OCI-LY7 (cell line): ENCODE results near the gene SLC35A3.

Source experiments
- EZH2phosphoT487 ChIP-seq: fragments of 200-600 bp; sonication (generic); IDR thresholded peaks from 2 replicates; pipeline ENCODE4 v1.6.1; 2018; ENCODE audit warnings: low read depth, borderline replicate concordance, mild to moderate bottlenecking, mixed run types, antibody characterized with exemption, low read length, moderate library complexity, mixed read lengths
- TF ChIP-seq, protein P1 (sequence below): fragments of 200-600 bp; sonication (generic); conservative IDR thresholded peaks from 2 replicates; pipeline ENCODE4 v1.5.1; 2014; ENCODE audit warnings: mild to moderate bottlenecking, antibody characterized with exemption, low read length, moderate library complexity, mixed read lengths

DNA sequence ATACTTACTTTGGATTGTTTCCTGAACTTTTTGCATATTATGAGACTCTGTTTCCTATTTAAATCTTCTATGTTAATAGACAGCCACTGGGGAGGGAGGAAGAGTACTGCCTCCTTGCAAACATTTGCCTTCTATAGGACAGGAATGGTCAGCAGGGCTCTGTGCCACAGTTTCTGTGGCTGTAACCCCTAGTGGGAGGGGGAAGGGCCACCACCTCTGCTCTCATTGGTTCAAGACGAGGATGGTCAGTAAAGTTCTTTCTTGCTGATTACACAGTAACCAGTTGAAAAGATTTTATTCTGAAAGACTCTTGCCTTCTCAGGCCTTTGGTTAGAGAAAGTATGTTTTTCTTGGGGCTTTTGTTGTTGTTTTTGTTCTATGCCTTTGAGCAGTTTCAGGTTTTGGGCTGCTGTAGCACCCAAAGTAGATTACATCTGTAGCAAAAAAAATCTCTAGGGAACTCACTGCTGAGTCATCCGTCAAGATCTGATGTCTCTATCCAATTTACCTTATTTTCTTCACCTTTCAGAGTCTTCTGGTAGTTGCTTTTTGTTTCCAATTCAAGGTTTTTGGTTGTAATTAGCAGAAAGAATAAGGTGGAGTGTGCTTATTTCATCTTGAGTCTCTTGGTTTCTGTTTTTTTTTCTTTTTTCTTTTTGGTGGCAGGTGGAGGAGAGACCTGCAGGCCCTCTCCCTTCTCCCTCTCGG is 23.1 kb downstream of the SLC35A3 start:
- TF ChIP-seq, protein P1, sequence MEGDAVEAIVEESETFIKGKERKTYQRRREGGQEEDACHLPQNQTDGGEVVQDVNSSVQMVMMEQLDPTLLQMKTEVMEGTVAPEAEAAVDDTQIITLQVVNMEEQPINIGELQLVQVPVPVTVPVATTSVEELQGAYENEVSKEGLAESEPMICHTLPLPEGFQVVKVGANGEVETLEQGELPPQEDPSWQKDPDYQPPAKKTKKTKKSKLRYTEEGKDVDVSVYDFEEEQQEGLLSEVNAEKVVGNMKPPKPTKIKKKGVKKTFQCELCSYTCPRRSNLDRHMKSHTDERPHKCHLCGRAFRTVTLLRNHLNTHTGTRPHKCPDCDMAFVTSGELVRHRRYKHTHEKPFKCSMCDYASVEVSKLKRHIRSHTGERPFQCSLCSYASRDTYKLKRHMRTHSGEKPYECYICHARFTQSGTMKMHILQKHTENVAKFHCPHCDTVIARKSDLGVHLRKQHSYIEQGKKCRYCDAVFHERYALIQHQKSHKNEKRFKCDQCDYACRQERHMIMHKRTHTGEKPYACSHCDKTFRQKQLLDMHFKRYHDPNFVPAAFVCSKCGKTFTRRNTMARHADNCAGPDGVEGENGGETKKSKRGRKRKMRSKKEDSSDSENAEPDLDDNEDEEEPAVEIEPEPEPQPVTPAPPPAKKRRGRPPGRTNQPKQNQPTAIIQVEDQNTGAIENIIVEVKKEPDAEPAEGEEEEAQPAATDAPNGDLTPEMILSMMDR: no peak
- no peak for TF ChIP-seq EZH2phosphoT487
